ENCODE data around the gene SERPINE1. TPM values are rescaled to one million over a fixed set of nuclear protein-coding genes. Genes with fewer than 3 reads are reported as not detected.

The SERPINE1 gene
- total and polyA plus RNA-seq, 2 of the 13 experiments (the other 11 are each of a cell fraction or from before 2014, with no cell fraction given), result 21.2 to 1,576 TPM

DNA sequence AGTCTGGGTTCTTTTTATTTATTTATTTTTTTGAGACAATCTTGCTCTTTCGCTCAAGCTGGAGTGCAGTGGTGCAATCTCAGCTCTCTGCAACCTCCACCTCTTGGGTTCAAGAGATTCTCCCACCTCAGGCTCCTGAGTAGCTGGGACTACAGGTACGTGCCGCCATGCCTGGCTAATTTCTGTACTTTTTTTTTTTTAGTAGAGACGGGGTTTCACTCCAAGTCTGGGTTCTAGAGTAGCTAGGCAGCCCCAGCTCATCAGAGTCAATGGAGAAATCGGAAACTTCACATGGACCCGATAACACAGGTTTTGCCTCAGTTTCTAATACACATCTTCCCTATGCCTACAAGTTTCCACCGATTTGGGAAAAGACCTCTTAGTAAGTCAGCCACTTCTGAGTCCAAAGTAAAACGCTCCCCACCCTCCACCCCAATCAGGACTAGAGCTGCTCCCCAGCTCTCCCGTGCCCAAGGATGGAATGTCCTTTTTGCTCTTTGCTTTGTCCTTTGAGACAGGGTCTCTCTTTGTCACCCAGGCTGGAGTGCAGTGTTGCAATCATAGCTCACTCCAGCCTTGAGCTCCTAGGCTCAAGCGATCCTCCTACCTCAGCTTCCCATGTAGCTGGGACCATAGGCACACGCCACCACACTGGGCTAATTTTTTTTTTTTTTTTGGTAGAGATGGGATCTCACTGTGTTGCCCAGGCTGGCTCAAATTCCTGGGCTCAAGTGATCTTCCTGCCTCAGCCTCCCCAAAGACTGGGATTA lies 3.8 kb upstream of the SERPINE1 start (continued):
- TF ChIP-seq RFXAP (CRISPR knock-in tag; IDR thresholded peaks at IDR 0.05; ENCODE audit: borderline replicate concordance) (peak; percentile 64; the same call in 1 of the 2 replicates), ZIK1 (CRISPR knock-in tag; IDR thresholded peaks at IDR 0.05; ENCODE audit: borderline replicate concordance, low read depth) (0 out of 2 replicates have a peak, but pooled peaks have one; percentile 25), RBFOX2 (IDR thresholded peaks at IDR 0.05; ENCODE audit: low read depth, low read length) (peak; percentile 79), POGZ (CRISPR knock-in tag; IDR thresholded peaks at IDR 0.05) (peak; percentile 15; the same call in 1 of the 2 replicates), ZNF672 (CRISPR knock-in tag; IDR thresholded peaks at IDR 0.05) (0 out of 2 replicates have a peak, but pooled peaks have one; percentile 39), CCDC6 (CRISPR knock-in tag; IDR thresholded peaks at IDR 0.05) (peak; percentile 48; the same call in 1 of the 2 replicates), HIVEP1 (CRISPR knock-in tag; IDR thresholded peaks at IDR 0.05) (peak; percentile 36; the same call in 1 of the 2 replicates), ZNF670 (CRISPR knock-in tag; IDR thresholded peaks at IDR 0.05; ENCODE audit: borderline replicate concordance) (peak; percentile 72; the same call in 1 of the 2 replicates), ZC3H4 (CRISPR knock-in tag; IDR thresholded peaks at IDR 0.05; ENCODE audit: borderline replicate concordance) (peak; percentile 78; the same call in 1 of the 2 replicates)
- TF ChIP-seq, protein P1, sequence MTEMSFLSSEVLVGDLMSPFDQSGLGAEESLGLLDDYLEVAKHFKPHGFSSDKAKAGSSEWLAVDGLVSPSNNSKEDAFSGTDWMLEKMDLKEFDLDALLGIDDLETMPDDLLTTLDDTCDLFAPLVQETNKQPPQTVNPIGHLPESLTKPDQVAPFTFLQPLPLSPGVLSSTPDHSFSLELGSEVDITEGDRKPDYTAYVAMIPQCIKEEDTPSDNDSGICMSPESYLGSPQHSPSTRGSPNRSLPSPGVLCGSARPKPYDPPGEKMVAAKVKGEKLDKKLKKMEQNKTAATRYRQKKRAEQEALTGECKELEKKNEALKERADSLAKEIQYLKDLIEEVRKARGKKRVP (CRISPR knock-in tag; IDR thresholded peaks at IDR 0.05), result peak in 1 of 2 experiments; percentile 76; a peak in 2 of 4 replicates
- TF ChIP-seq, protein P2, sequence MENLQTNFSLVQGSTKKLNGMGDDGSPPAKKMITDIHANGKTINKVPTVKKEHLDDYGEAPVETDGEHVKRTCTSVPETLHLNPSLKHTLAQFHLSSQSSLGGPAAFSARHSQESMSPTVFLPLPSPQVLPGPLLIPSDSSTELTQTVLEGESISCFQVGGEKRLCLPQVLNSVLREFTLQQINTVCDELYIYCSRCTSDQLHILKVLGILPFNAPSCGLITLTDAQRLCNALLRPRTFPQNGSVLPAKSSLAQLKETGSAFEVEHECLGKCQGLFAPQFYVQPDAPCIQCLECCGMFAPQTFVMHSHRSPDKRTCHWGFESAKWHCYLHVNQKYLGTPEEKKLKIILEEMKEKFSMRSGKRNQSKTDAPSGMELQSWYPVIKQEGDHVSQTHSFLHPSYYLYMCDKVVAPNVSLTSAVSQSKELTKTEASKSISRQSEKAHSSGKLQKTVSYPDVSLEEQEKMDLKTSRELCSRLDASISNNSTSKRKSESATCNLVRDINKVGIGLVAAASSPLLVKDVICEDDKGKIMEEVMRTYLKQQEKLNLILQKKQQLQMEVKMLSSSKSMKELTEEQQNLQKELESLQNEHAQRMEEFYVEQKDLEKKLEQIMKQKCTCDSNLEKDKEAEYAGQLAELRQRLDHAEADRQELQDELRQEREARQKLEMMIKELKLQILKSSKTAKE (CRISPR knock-in tag; IDR thresholded peaks at IDR 0.05; ENCODE audit: borderline replicate concordance), result peak; percentile 80
- TF ChIP-seq, protein P3, sequence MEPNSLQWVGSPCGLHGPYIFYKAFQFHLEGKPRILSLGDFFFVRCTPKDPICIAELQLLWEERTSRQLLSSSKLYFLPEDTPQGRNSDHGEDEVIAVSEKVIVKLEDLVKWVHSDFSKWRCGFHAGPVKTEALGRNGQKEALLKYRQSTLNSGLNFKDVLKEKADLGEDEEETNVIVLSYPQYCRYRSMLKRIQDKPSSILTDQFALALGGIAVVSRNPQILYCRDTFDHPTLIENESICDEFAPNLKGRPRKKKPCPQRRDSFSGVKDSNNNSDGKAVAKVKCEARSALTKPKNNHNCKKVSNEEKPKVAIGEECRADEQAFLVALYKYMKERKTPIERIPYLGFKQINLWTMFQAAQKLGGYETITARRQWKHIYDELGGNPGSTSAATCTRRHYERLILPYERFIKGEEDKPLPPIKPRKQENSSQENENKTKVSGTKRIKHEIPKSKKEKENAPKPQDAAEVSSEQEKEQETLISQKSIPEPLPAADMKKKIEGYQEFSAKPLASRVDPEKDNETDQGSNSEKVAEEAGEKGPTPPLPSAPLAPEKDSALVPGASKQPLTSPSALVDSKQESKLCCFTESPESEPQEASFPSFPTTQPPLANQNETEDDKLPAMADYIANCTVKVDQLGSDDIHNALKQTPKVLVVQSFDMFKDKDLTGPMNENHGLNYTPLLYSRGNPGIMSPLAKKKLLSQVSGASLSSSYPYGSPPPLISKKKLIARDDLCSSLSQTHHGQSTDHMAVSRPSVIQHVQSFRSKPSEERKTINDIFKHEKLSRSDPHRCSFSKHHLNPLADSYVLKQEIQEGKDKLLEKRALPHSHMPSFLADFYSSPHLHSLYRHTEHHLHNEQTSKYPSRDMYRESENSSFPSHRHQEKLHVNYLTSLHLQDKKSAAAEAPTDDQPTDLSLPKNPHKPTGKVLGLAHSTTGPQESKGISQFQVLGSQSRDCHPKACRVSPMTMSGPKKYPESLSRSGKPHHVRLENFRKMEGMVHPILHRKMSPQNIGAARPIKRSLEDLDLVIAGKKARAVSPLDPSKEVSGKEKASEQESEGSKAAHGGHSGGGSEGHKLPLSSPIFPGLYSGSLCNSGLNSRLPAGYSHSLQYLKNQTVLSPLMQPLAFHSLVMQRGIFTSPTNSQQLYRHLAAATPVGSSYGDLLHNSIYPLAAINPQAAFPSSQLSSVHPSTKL (CRISPR knock-in tag; IDR thresholded peaks at IDR 0.05), result peak; percentile 79
- TF ChIP-seq, protein P4, sequence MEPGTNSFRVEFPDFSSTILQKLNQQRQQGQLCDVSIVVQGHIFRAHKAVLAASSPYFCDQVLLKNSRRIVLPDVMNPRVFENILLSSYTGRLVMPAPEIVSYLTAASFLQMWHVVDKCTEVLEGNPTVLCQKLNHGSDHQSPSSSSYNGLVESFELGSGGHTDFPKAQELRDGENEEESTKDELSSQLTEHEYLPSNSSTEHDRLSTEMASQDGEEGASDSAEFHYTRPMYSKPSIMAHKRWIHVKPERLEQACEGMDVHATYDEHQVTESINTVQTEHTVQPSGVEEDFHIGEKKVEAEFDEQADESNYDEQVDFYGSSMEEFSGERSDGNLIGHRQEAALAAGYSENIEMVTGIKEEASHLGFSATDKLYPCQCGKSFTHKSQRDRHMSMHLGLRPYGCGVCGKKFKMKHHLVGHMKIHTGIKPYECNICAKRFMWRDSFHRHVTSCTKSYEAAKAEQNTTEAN (CRISPR knock-in tag; conservative IDR thresholded peaks at IDR 0.05), result peak; percentile 69; the same call in 1 of the 2 replicates
- TF ChIP-seq, protein P5, sequence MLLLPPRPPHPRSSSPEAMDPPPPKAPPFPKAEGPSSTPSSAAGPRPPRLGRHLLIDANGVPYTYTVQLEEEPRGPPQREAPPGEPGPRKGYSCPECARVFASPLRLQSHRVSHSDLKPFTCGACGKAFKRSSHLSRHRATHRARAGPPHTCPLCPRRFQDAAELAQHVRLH (CRISPR knock-in tag; IDR thresholded peaks at IDR 0.05; ENCODE audit: borderline replicate concordance, low read depth), result peak; percentile 77; the same call in 1 of the 2 replicates
- TF ChIP-seq, protein P6, sequence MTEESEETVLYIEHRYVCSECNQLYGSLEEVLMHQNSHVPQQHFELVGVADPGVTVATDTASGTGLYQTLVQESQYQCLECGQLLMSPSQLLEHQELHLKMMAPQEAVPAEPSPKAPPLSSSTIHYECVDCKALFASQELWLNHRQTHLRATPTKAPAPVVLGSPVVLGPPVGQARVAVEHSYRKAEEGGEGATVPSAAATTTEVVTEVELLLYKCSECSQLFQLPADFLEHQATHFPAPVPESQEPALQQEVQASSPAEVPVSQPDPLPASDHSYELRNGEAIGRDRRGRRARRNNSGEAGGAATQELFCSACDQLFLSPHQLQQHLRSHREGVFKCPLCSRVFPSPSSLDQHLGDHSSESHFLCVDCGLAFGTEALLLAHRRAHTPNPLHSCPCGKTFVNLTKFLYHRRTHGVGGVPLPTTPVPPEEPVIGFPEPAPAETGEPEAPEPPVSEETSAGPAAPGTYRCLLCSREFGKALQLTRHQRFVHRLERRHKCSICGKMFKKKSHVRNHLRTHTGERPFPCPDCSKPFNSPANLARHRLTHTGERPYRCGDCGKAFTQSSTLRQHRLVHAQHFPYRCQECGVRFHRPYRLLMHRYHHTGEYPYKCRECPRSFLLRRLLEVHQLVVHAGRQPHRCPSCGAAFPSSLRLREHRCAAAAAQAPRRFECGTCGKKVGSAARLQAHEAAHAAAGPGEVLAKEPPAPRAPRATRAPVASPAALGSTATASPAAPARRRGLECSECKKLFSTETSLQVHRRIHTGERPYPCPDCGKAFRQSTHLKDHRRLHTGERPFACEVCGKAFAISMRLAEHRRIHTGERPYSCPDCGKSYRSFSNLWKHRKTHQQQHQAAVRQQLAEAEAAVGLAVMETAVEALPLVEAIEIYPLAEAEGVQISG (CRISPR knock-in tag; IDR thresholded peaks at IDR 0.05), result peak; percentile 60; the same call in 1 of the 2 replicates

All from HepG2 (cell line).